ENCODE results near the gene ZBP1.

Gene ZBP1

GRCh38 chr20:57561356-57562279 lies 58.6 kb downstream of the ZBP1 start:
- no peak overlapping the region for H3K27ac ChIP-seq
- no peak for DNase-seq (ENCODE audit: low spot score)
- H3K4me3 ChIP-seq: no peak overlapping the region
- TF ChIP-seq, protein P1, sequence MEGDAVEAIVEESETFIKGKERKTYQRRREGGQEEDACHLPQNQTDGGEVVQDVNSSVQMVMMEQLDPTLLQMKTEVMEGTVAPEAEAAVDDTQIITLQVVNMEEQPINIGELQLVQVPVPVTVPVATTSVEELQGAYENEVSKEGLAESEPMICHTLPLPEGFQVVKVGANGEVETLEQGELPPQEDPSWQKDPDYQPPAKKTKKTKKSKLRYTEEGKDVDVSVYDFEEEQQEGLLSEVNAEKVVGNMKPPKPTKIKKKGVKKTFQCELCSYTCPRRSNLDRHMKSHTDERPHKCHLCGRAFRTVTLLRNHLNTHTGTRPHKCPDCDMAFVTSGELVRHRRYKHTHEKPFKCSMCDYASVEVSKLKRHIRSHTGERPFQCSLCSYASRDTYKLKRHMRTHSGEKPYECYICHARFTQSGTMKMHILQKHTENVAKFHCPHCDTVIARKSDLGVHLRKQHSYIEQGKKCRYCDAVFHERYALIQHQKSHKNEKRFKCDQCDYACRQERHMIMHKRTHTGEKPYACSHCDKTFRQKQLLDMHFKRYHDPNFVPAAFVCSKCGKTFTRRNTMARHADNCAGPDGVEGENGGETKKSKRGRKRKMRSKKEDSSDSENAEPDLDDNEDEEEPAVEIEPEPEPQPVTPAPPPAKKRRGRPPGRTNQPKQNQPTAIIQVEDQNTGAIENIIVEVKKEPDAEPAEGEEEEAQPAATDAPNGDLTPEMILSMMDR (IDR thresholded peaks at IDR 0.05): no peak

- Histone ChIP-seq H3K4me3 (no peak within 1 kb of the TSS), H3K27ac (no peak within 1 kb of the TSS)
- no peak for DNase-seq (ENCODE audit: low spot score)
- TF ChIP-seq, protein P1 (IDR thresholded peaks at IDR 0.05): no peak
Measured at GRCh38 chr20:57560554-57561355, 59.5 kb downstream of the ZBP1 start, which contains the start of gene PCK1. TSS of gene PCK1 (plus strand) at chr20:57561110. CDS start at chr20:57561412, 302 bp downstream.

GRCh38 chr20:57559658-57560553 lies 60.3 kb downstream of the ZBP1 start:
- no peak overlapping the region for H3K4me3 ChIP-seq
- TF ChIP-seq, protein P1 (IDR thresholded peaks at IDR 0.05): no peak
- no peak for DNase-seq (ENCODE audit: low spot score)
- no peak overlapping the region for H3K27ac ChIP-seq

- TF ChIP-seq, protein P1 (IDR thresholded peaks at IDR 0.05): no peak
- DNase-seq (ENCODE audit: low spot score): no peak
- H3K27ac ChIP-seq: no peak overlapping the region
- H3K4me3 ChIP-seq: no peak overlapping the region
Measured at GRCh38 chr20:57559289-57559634, 61.0 kb downstream of the ZBP1 start.

- no peak overlapping the region for H3K4me3 ChIP-seq
- TF ChIP-seq, protein P1 (IDR thresholded peaks at IDR 0.05): no peak
- no peak for DNase-seq (ENCODE audit: low spot score)
- H3K27ac ChIP-seq: no peak overlapping the region
Measured at GRCh38 chr20:57558614-57559288, 61.5 kb downstream of the ZBP1 start.

All from coronary artery (tissue), 2 donors.